IMR-90 (cell line): ENCODE measurements around the gene KIF20B. TPM values are rescaled to one million over a fixed set of nuclear protein-coding genes. Genes with fewer than 3 reads are reported as not detected.

Source experiments
- ATAC-seq: fragments of 200-7000 bp; cut with Tn5 transposase; 2 replicates; pipeline ENCODE4 v1.9.1; 2020; ENCODE audit warnings: low read depth, mild to moderate bottlenecking, moderate library complexity
- BruUV-seq: library from RNA; stranded (reverse); fragments of 400-500 nt; replicated peaks from 2 replicates; lab custom pipeline; 2021; lab: Mats Ljungman, UMichigan
- CTCF ChIA-PET: fragments of 300-600 bp; formaldehyde crosslinking; extraction: SDS; loops from one replicate; lab custom pipeline; 2021; ENCODE audit warnings: antibody characterized with exemption; lab: Yijun Ruan, JAX
- POLR2A ChIA-PET: fragments of 300-600 bp; sonication (Branson Sonifier 250); formaldehyde crosslinking; loops from one replicate; lab custom pipeline; 2022; ENCODE audit warnings: antibody characterized with exemption; ENCODE audit not compliant: unreplicated experiment; lab: Charles Lee
- DNase-seq: peaks from one replicate; pipeline ENCODE4 v3.0.0; 2013
- H2AFZ ChIP-seq: replicated peaks from 2 replicates; pipeline ENCODE3; 2013; ENCODE audit warnings: low read length, mild to moderate bottlenecking; ENCODE audit not compliant: poor library complexity
- H2AK5ac ChIP-seq: 2 replicates; pipeline ENCODE4 v1.6.1; 2013; ENCODE audit warnings: low read depth, low read length, inconsistent platforms
- H2AK9ac ChIP-seq: replicated peaks from 2 replicates; pipeline ENCODE3; 2013; ENCODE audit warnings: mild to moderate bottlenecking, low read depth, low read length, moderate library complexity; ENCODE audit not compliant: poor library complexity
- H2BK120ac ChIP-seq: 2 replicates; pipeline ENCODE4 v1.6.1; 2013; ENCODE audit warnings: low read depth, low read length, inconsistent platforms
- H2BK15ac ChIP-seq: 3 replicates; pipeline ENCODE4 v1.6.1; 2013; ENCODE audit warnings: low read depth, low read length, inconsistent platforms
- H2BK20ac ChIP-seq: 2 replicates; pipeline ENCODE4 v1.6.1; 2013; ENCODE audit warnings: low read depth, mild to moderate bottlenecking, inconsistent platforms, low read length, moderate library complexity
- H2BK5ac ChIP-seq: 2 replicates; pipeline ENCODE4 v1.6.1; 2013; ENCODE audit warnings: mild to moderate bottlenecking, low read depth, low read length, inconsistent platforms; ENCODE audit not compliant: poor library complexity, severe bottlenecking
- H3K14ac ChIP-seq: replicated peaks from 2 replicates; pipeline ENCODE4 v1.6.1; 2013; ENCODE audit warnings: low read depth, low read length, inconsistent platforms
- H3K18ac ChIP-seq: 2 replicates; pipeline ENCODE4 v1.6.1; 2013; ENCODE audit warnings: low read depth, low read length, control low read depth
- H3K23ac ChIP-seq: 2 replicates; pipeline ENCODE4 v1.6.1; 2013; ENCODE audit warnings: low read depth, low read length, inconsistent platforms
- H3K27ac ChIP-seq: 2 replicates; pipeline ENCODE4 v1.5.1; 2013; ENCODE audit warnings: mild to moderate bottlenecking, control low read depth, low read length; ENCODE audit not compliant: insufficient read depth
- H3K27me3 ChIP-seq: 2 replicates; pipeline ENCODE4 v1.6.1; 2013; ENCODE audit warnings: low read length; ENCODE audit not compliant: control insufficient read depth, insufficient read depth
- H3K36me3 ChIP-seq: 2 replicates; pipeline ENCODE4 v1.6.1; 2013; ENCODE audit warnings: low read length, mixed read lengths; ENCODE audit not compliant: control insufficient read depth, insufficient read depth
- H3K4ac ChIP-seq: 2 replicates; pipeline ENCODE4 v1.6.1; 2013; ENCODE audit warnings: low read depth, low read length, inconsistent platforms
- H3K4me1 ChIP-seq: 2 replicates; pipeline ENCODE4 v1.6.1; 2013; ENCODE audit warnings: low read length, mixed read lengths; ENCODE audit not compliant: control insufficient read depth, insufficient read depth
- H3K4me2 ChIP-seq: 2 replicates; pipeline ENCODE4 v1.6.1; 2013; ENCODE audit warnings: low read depth, mild to moderate bottlenecking, control low read depth, low read length, moderate library complexity
- H3K4me3 ChIP-seq: 2 replicates; pipeline ENCODE4 v1.5.1; 2013; ENCODE audit warnings: low read depth, mild to moderate bottlenecking, control low read depth, low read length, moderate library complexity; ENCODE audit not compliant: insufficient read depth
- H3K56ac ChIP-seq: 2 replicates; pipeline ENCODE4 v1.6.1; 2013; ENCODE audit warnings: low read length, inconsistent platforms; ENCODE audit not compliant: insufficient read depth; ENCODE audit errors: extremely low read depth
- H3K79me1 ChIP-seq, 2 experiments: 2 replicates each; pipeline ENCODE4 v1.6.1; 2013; ENCODE audit warnings: low read length in 2 of 2, inconsistent platforms in 1 of 2, low read depth in 1 of 2
- H3K9ac ChIP-seq: 2 replicates; pipeline ENCODE4 v1.6.1; 2013; ENCODE audit warnings: low read depth, low read length, control low read depth
- H3K9me1 ChIP-seq: 2 replicates; pipeline ENCODE4 v1.6.1; 2013; ENCODE audit warnings: low read length, inconsistent platforms; ENCODE audit not compliant: insufficient read depth
- H3K9me3 ChIP-seq: 2 replicates; pipeline ENCODE4 v1.6.1; 2013; ENCODE audit warnings: low read length; ENCODE audit not compliant: control insufficient read depth, insufficient read depth
- H4K20me1 ChIP-seq: 2 replicates; pipeline ENCODE4 v1.6.1; 2013; ENCODE audit warnings: low read length, inconsistent platforms; ENCODE audit not compliant: insufficient read depth
- H4K5ac ChIP-seq: 2 replicates; pipeline ENCODE4 v1.6.1; 2013; ENCODE audit warnings: mild to moderate bottlenecking, low read depth, low read length, control low read depth
- H4K8ac ChIP-seq, 2 experiments: 2 replicates each; pipeline ENCODE4 v1.6.1; 2013; ENCODE audit warnings: low read depth in 2 of 2, low read length in 2 of 2, control low read depth in 1 of 2, inconsistent platforms in 1 of 2
- H4K91ac ChIP-seq: 2 replicates; pipeline ENCODE4 v1.6.1; 2013; ENCODE audit warnings: low read depth, low read length, inconsistent platforms; ENCODE audit not compliant: insufficient read depth
- MAFK ChIP-seq: IDR thresholded peaks from 2 replicates; pipeline ENCODE4 v1.6.1; 2012; ENCODE audit warnings: low read depth, low read length, improper control_type of control experiment
- RFX5 ChIP-seq: IDR thresholded peaks from 2 replicates; pipeline ENCODE4 v1.8.0; 2012; ENCODE audit warnings: low read depth, mild to moderate bottlenecking, low read length, moderate library complexity
- WGBS, 2 experiments: methylation state at CpG; one replicate each; pipeline versions ENCODE4 v1.1.5 to v1.1.7; 2013; ENCODE audit warnings: missing lambda C conversion rate in 2 of 2; ENCODE audit not compliant: insufficient read length in 1 of 2; ENCODE audit errors: extremely low coverage in 2 of 2; 5-methylcytosine and 5-hydroxymethylcytosine counted together
- dilution Hi-C: fragments of 300-500 bp; cut with HindIII; formaldehyde crosslinking; loops from one replicate; pipeline ENCODE4 v1.14.3; 2018; ENCODE audit warnings: low sequenced_read_pairs; ENCODE audit not compliant: unreplicated experiment
- in situ Hi-C: fragments of 300-500 bp; cut with MboI; formaldehyde crosslinking; loops from 3 replicates; pipeline ENCODE4 v1.14.3; 2019; ENCODE audit warnings: low sequenced_read_pairs, inconsistent platforms, mixed read lengths
- intact Hi-C: fragments of 100-400 bp; cut with micrococcal nuclease; formaldehyde crosslinking; loops from 2 replicates; pipeline ENCODE4 v1.10.0; 2022
- polyA plus RNA-seq, 3 experiments: library from polyadenylated mRNA; depleted of rRNA; stranded (reverse); fragments of >200 nt; gene quantifications; 2 replicates each; pipeline ENCODE4 v1.2.3, GENCODE V29; 2012; ENCODE audit warnings: low replicate concordance in 1 of 3
- total RNA-seq: library from RNA; depleted of rRNA; stranded (reverse); fragments of >200 nt; gene quantifications from 2 replicates; pipeline ENCODE4 v1.2.3, GENCODE V29; 2012

The KIF20B gene
- total and polyA plus RNA-seq, 2 of the 4 experiments (the other 2 are of a cell fraction): 3.1 to 23.5 TPM

DNA sequence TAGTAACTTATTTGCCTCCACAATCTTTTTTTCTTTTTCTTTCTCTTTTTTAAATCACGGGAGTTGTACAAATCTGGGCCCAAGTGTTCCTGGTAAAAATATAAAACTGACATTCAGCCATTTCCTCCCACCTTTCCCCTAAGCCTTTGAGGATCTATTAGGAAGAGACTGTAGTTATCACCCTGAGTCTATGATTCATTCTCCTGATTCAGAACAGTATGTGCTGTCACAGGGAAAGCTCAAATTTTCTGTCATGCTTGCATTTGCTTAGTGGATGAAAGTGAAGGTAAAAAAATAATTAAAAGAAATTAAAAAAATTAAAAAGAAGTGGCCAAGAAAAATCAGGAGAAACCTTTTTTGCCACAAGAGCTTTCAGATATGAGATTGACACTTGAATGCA, 71.7 kb downstream of the KIF20B start:
- Histone ChIP-seq H2AFZ (no peak overlapping the region), H2BK20ac (no peak overlapping the region), H2BK5ac (no peak overlapping the region), H4K20me1 (no peaks in the 10 kb centered on the region), H2BK120ac (no peak overlapping the region), H4K8ac (no peak overlapping the region), H3K4me3 (no peak overlapping the region), H3K27ac (no peak overlapping the region), H3K9me3 (no peaks in the 10 kb centered on the region), H3K36me3 (no peaks in the 10 kb centered on the region), H3K4me2 (no peak overlapping the region), H3K56ac (no peak overlapping the region), H3K9ac (no peak overlapping the region), H2AK9ac (no peak overlapping the region), H3K14ac (no peak overlapping the region), H3K4me1 (no peaks in the 10 kb centered on the region), H4K91ac (no peak overlapping the region), H2BK15ac (no peak overlapping the region), H4K5ac (no peak overlapping the region), H2AK5ac (no peak overlapping the region), H3K4ac (no peak overlapping the region), H3K18ac (no peak overlapping the region), H3K79me1 (no peaks in the 10 kb centered on the region; a peak in 1 of 4 replicates), H3K23ac (no peak overlapping the region), H3K9me1 (no peaks in the 10 kb centered on the region), H3K27me3 (no peaks in the 10 kb centered on the region)
- TF ChIP-seq RFX5 (no peak), MAFK (peak; percentile 30; the same call in 1 of the 2 replicates)
- ATAC-seq: peak; percentile 27; the same call in 1 of the 2 replicates
- WGBS, 2 experiments: no CpG with 5 or more reads among the region's 1 CpG
- no TSS peak for BruUV-seq
- DNase-seq: peak; percentile 35
- dilution Hi-C loops: no loop called here
- ChIA-PET CTCF (interaction anchor here (0.7 kb wide), 1 partner anchor 1422 kb away, joined by 3 read pairs; no protein-coding TSS in a partner anchor), POLR2A (interaction anchor here (0.5 kb wide), 1 partner anchor 8 kb away, joined by 3 read pairs; no protein-coding TSS in a partner anchor)
- intact Hi-C loops: no loop called here
- in situ Hi-C loops: no loop called here
